NCI-H1694 treated with DMSO at 0.1 percent for 48 hours (cell line): ENCODE measurements around the gene LOX.
"Not testable (repeated sequence)": the region's sequence is repeated elsewhere in the genome, so short reads cannot be mapped to it uniquely, and the experiment has no call there.

Source experiments
- DNase-seq: peaks from one replicate; lab custom pipeline; 2025; lab: John Stamatoyannopoulos, UW

The LOX gene

DNA sequence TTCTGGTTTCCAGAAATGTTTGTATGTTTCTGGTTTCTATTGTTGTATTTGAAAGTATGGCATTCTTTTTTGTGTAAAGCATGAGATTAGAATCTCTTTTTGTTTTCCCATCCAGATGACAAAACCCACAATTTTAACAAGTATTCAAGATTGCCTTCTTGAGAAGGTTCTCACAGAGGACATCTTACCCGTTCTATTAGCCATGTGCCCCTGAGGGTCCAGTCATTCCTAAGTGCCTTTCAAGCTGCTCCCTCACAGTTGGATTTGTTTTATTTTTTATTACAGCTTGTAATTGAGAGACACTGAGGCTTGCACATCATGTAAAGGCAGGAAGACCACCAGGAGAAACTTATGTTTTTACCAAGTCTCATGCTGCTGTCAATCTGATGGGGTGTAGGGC, 19.3 kb upstream of the LOX start:
- no peak for DNase-seq

DNA sequence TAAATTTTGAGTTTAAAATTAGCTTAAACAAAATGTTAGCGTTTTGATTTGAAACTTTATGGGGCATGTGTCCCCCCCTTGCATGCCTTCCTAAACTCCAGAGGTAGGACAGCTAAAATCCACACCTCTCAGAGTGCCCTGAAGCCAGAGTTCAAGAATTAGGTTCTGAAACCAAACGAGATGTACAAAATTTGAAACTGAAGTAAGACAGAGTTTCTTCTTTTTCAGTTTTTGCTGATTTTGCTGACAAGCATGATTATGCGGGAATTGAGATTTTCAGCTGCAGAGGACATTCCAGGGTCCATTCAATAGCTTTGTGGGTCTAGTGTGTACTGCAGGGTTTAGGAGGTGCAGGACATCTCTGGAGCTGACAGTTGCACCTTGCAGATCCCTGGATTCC, 17.1 kb upstream of the LOX start:
- no peak for DNase-seq

DNA sequence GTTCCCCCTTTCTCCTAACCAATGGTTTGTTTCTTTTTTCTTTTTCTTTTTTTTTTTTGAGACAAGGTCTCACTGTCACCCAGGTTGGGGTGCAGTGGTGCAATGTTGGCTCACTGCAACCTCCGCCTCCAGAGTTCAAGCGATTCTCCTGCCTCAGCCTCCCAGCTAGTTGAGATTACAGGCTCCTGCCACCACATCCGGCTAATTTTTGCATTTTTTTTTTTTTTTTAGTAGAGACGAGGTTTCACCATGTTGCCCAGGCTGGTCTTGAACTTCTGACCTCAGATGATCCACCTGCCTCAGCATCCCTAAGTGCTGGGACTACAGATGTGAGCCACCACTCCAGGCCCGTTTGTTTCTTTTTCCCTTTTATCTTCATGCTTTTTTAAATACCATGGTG, 16.2 kb upstream of the LOX start:
- DNase-seq = not testable (repeated sequence)

DNA sequence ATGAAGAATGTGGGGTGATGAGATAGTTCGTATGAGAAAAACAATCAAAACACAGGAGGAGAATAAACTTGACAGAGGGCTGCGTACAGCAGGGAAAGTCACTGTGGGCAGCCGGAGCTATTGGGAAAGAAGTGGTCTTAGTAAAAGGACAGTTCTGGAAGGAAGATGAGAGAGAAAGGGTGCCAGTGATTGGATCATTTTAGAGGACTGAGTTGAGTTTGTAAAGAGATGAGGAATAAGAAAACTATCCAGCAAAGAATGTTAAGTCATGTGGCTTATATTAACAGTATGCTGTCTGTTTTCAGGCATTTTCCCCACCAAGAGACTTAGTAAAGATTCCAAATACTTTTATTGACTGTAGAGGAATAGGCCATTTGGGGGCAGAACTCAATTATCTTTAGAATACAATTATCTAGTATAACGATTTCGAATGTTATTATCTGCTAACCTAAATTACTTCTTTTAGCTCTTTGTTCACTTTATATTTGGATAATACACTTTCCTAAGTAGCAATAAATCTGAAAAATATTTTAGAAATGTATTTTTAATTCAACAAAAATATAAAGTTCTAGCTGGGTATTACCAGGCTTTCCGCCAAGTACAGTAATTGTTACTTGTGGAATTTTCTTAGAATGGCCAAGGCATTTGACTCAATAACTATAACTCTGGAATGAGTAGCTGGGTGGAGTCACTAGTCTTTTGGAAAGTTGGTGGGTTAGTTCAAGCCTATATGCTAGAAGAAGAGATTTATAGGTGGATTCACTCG, 15.5 kb upstream of the LOX start:
- no peak for DNase-seq

DNA sequence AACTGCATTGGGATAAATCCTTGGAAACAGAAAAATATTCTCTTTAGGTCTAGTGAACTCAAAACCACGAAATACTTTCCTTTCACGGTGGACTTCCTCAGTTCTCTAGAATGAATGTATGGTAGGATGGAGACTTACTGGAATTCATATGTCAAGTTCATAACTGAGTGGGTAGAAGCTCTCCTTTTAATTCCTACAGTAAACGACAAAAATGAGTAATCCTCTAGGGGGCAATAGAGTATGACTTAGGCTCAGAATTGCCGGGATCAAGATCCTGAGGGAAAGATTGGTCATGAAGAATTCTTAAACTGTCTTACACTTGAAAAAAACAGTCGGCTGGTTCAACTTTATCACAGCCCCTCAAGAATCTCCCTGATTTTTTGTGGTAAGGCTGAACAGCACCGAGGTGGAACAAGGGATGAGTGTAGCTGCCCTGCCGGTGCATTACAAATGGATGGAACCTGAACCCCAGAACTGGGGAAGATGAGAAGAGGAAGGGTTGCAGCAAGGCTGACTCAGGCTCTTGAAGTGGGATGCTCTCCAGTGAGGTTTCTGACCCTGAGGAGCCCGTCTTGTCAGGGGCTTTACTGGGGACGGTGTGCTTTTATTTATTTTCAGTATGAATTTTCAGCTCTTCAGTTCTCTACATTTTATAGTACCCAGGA, 14.0 kb upstream of the LOX start:
- peak; percentile 15 for DNase-seq

DNA sequence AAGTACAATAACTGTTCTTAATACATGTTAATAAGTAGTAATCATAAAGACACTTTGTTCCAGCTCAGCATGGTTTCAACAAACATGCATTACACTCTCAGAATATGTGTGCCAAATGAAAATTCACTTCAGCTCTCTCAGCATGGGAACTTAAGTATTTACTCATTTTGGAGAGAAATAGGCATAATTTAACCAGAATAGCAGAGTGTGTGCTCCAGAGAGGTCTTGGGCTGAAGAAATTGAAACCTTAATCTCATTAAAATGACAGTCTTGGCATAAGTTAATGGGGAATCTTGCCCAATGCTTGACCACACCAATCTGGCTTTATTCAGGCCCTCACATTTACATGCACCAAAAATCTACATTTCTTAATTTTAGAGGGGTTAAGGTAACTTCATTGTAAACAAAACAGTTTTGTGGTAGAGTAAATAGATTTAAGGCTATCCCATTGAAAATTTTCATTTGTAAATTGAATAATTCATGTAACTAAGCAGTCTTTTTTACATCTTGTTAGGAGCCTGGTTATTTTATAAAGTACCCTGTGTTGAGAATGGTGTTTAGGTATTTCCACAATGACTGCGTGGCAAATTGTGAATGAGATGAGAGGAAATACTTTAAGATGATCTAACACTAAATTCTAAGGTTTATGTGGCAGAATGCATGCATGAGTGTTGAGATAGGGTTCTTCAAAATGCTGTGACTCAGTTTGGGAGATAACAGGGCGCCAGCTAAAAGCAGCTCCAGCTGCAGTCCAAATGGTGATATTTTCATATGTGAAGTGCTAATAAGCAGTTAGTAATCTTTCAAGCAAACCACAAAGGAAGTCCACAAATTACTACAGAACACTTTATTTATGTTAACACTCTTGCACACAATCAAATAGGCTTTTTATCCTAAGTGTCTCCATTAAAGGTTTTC, 11.3 kb upstream of the LOX start:
- DNase-seq = no peak

DNA sequence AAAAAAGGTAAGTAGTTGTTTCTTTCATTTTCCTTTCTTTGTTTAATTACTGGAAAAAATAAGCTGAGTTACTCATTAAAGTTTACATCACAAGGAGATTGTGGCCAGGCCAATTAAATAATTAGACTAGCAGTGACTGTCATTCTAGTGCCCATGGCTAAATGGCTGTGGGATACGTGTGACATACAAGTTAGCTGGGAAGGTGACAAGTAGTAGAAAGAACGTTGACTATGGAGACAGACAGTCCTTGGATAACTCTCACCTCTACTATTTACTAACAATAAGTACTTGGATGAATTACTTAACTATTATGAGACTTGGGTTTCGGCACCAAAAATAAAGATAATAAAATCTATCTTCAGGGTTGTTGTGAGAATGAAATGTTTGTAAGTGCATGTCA, 7.0 kb upstream of the LOX start:
- DNase-seq = no peak

DNA sequence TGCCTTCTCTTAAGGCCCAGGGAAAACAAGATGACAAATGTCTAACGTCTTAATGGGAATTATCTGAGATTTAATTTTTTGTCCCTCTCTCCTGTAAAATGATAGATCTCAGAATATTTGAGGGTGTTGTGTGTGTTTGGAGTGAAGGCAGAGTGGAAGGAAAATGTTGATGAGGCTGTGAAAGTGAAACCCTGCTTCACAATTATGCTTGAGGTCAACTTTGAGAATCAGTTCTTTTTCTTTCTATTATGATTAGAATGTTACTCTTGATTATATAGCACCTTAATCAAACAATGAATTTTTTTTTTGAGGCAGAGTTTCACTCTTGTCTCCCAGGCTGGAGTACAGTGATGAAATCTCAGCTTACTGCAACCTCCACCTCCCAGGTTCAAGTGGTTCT, 5.5 kb upstream of the LOX start:
- no peak for DNase-seq

DNA sequence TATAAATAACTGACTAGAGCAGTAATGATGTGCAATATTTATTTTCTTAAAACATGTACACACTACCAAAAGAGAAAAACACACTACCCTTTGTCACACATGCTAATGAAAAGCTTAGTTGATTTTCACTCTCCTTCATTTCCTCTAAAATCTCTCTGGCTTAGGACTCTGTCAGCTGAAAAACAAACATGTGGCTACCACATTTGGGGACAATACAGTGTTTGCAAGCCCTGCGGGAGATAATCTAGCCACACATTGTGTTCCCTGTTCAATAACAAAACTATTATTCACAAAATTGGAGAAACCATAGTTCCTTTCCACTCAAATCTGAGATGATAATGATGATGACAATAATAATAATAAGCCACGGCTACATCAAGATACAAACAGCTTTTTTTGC, 3.5 kb upstream of the LOX start:
- no peak for DNase-seq

DNA sequence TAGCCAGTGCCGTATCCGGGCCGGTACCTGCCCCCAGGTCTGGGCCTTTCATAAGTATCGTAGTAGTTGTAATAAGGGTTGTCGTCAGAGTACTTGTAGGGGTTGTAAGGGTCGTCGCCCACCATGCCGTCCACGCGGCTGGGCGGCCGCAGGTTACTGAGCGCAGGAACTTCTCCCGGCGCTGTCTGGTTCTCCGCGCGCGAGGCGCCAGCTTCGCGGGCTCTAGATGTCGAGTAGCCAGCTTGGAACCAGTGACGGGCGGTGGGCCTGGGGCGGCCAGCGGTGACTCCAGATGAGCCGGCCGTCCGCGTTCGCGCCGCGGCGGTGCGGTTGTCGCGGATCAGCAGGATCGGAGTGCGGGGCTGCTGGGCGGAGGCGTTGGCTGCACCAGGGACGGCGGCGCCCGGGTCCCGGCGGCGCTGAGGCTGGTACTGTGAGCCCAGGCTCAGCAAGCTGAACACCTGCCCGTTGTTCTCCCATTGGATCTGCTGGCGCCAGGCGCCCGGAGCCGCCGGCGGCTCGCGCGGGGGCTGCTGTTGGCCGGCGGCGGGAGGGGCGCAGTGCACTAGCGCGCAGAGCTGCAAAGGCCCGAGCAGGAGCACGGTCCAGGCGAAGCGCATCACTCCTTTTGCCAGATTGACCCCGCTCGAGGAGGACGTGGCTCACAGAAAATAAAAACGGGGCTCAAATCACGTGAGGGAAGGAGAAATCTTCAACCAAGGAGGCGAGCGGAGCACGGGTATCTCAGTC, 518 bp downstream of the LOX start:
- DNase-seq = no peak

DNA sequence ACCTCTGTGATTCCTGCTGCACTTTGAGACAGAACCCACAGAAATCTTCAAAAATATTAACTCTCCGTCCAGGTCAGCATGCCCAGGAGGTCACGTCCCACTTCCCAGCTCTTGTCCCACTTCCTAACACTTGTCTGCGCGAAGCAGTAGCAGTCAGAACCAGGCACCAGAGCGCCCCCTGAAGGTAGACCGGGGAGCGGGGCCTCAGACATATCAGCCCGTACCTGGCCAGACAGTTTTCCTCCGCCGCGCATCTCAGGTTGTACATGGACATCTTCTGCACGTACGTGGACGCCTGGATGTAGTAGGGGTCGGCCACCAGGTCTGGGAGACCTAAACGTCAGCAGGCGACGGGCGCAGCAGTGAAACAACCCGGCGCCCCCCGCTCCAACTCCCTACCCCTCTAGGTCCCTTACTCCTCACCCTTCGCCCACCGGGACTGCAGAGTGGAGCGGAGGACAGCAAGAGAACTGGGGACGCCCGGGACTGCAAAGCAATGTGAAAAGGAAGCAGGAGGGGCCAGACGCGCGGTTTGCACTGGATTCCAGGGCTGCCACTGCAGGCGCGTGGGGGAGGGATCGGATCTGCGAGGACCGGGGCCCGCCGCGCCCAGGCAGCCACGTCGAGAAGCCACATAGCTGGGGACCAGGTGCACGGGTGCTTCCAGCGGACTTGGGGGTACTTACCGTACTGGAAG, 1.2 kb downstream of the LOX start:
- DNase-seq = peak; percentile 17

DNA sequence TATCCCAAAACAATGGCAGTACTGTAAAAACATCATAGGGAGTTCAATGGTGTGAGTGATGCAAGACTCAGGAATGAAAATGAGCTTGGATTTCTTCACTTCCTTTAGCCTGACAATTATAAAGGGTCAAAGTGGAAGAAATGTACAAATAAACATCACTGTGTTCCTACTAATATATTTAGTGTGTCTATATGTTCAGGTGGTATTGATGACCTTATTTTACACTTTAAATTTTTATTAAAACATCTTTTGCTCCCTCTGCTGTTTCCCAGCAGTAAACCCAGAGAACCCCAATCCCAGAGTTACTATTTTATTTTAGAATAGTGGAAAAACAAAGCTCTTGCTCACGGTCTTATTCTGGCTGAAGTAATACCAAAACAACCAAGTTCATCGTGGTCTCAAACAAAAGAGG, 2.0 kb downstream of the LOX start:
- no peak for DNase-seq

DNA sequence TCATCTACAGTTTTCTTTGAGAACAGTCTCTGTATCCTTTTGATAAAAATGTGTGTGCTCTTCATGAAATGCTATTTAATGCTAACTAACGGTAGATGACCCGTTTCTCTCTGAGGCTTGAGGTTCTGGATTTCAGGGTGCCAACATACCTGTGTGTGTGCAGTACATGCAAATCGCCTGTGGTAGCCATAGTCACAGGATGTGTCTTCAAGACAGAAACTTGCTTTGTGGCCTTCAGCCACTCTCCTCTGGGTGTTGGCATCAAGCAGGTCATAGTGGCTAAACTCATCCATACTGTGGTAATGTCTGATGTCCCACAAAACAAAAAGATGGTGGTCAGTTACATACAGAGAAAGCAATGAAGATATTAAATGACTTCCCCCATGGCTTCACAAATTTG, 4.2 kb downstream of the LOX start:
- DNase-seq = no peak

DNA sequence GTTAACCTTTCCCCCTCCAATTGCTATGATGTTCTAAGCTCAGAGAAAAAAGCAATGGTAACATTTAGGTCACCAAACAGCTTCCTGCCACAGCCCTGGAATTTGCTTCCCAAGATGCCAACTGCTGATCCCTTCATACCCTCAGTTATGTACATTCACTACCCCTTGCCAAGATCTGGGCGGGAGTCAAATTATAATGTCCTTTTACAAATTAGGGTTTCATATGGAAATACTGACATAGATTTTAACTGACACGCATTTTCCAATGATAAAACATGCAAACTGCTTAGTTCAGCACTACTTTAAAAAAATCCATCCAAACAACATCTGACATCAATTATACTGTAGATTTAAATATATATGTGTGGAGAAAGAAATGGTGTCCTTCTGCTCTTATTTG, 5.0 kb downstream of the LOX start:
- no peak for DNase-seq

DNA sequence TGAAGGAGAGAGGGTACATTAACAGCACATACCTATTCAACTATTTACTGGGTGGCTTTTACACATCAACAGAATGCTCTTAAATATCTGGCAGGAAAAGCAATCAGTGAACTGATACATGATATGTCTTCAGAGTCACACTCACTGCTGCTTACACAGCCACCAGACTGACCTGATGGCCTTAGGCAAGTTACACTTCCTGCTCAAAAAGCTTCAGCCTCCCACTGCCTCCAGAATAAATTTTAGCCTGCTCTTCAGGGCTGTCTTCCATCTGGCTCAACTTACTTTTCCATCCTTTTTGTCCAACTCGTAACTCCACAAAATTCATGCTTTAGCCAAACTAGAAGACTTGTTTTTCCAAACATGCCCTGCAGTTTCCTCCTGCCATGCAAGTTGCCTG, 10.7 kb downstream of the LOX start:
- DNase-seq = no peak

DNA sequence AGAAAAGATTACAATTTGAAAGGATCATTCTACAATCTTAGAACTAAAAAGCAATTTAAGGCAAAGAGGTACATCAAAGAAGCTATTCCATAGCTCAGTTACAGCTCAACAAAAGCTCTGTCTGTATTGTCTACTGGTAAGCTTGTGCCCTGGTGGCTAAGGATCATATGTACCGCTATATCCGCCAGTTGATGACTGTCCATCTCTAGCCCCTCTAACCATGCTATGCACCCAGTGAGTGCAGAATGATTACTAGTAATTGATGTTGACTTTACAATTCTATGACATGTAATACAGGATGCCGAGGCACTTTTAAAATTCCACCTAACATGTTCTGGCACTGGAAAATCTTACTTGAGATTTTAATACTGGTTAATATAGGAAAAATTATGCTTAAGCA, 13.1 kb downstream of the LOX start:
- no peak for DNase-seq

DNA sequence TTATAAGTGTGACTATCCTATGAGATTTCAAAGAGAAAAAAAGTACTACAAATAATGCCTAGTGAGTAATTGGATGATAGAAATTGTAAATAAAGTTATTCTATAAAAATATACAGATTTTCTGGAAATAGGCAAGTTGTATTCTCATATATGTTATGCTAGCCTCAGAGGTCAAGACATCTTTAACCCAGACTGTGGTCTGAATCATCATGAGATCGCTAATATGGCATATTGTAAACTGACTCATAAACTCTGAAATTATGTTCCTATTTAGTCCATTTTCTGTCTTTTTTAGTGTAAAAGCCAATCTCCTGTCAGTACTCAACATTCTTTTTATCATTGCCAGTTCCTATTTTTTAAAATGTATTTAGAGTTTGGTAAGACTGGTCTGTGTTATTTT, 14.2 kb downstream of the LOX start:
- no peak for DNase-seq

DNA sequence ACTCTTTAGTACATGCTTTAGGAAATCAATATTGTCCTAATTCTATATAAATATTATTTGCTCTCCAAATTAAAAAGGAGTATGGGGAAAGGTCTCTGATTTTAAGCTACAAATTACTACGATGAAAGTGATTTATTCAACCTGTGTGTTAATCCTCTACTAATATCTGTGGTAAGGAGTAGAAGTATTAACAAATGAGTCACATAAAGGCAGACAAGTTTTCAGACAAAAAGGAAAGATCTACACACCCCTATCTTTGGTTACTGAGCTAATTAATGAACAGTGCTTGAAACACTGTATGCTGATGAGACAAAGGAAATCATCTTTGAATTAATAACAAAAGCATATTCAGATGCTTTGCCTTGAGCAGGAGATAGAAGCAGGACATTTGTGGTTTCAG, 15.9 kb downstream of the LOX start:
- no peak for DNase-seq

DNA sequence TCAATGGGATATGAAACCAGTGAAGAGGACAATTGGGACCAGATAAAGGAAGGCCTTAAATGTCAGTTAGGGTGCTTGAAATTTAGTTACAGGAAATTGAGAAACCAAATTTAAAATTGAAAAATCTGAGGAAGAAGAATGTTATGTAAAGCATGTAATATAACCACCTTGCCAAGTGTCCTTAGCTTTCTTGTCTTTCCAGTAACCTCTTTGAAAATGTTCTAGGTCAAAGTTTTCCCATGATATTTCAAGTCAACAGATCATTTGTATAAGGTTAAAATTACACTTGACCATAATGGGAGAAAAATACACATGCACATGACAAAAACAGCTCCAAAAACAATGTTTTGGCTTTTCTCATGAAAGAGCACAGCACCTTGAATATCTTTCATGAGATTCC, 21.1 kb downstream of the LOX start:
- no peak for DNase-seq

DNA sequence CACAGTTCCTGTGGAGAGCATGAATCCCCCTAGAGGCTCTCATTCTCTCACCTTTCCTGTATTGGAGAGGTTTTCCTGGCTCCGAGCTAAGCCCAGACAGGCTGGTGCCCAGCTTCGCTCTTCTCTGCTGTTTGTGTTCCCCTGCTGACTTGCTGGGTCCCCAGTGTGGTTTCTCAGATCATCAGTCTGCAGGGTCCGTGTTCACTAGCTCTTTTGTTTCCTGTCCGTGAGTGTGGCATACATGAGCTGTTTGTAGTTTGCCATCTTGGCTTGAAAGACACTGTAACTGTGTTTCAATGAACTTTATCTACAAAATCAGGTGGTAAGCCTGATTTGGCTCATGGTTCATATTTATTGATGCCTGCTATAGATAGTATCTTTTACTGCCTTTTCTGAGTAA, 23.8 kb downstream of the LOX start:
- no peak for DNase-seq
